IPS-NIHi11 (cell line): ENCODE measurements around the gene EPB41.
"Not testable (repeated sequence)": the region's sequence is repeated elsewhere in the genome, so short reads cannot be mapped to it uniquely, and the experiment has no call there.

ENCODE experiments used
- DNase-seq: peaks from one replicate; pipeline ENCODE4 v3.0.0; 2012; ENCODE audit warnings: mixed read lengths, low spot score

EPB41 gene

DNA sequence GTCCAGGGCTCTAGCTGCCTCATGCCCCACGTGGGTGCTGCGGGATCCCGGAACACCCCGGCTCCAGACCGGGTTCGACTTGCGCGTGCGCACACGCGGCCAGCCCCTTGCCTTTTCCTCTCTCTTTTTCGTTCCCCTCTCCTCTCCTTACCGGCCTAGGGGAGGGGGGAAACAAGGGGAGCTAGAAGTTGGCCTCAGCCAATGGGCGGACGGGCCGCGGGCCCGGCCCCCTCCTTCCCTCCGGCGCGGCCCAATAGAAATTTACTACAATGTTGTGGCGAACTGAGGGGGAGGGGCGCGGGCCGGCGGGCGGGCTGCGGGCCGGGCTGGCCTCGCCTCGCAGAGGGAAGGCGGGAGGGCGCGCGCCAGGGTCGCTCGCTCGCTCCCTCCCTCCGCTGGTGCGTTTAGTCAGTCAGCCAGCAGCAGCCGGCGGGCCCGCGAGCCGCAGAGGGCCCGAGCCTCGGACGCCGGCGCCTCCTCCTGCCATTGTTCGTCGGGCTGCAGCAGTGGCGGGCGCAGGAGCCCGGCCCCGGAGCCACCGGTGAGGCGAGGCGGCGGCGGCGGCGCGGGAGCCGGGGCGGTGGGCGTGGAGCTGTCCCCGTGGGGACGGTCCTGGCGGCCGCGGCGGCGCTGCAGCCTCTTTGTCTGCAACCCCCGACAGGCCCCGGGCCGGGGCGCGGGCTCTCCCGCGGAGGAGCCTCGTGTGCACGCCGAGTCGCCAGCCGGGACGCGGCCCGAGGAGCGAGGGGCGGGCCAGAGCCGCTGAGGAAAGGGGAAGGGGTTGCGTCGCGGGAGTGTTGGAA lies at the start of gene EPB41:
TSS of gene EPB41 (plus strand) at position 342 of the 803 bp plus-strand sequence. CDS start 72,869 bp downstream, outside the sequence.
- peak; percentile 100 for DNase-seq

GRCh38 chr1:28864695-28865094 lies 49.7 kb upstream of the EPB41 start:
- DNase-seq = no peak

DNA sequence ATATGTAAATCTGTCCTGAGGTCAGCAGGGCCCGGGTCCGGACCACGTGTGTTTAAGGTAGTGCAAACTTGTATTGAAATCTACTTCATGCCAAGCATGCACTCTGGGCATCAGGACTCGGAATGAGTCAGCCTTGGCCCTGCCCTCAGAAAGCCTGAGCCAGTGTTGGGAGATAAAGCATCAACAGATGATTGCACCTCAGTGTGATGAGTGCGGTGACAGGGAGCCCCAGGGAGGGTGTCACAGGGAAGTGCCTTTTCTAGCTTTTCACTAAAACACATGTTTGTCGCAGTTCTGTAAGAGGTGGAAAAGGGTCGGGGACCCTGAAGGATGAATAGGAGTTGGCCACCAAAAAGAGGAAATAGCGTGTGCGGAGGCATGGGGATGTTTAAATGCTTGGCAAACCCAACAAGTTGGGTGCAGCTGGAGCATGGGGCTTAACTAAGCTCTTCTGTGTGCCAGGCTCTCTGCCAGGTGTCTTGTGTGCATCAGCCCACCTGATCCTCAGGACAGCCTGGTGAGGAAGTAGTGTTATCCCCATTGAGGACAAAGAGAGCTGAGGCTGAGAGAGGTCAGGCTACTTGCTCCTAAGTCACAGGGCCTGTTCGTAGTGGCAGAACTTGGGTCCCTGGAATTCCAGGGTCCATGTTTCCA lies 48.2 kb upstream of the EPB41 start:
- DNase-seq = no peak

GRCh38 chr1:28867850-28868249 lies 46.5 kb upstream of the EPB41 start:
- no peak for DNase-seq

- no peak for DNase-seq
These were observed 44.4 kb upstream of the EPB41 start for GRCh38 chr1:28869952-28870351.

DNA sequence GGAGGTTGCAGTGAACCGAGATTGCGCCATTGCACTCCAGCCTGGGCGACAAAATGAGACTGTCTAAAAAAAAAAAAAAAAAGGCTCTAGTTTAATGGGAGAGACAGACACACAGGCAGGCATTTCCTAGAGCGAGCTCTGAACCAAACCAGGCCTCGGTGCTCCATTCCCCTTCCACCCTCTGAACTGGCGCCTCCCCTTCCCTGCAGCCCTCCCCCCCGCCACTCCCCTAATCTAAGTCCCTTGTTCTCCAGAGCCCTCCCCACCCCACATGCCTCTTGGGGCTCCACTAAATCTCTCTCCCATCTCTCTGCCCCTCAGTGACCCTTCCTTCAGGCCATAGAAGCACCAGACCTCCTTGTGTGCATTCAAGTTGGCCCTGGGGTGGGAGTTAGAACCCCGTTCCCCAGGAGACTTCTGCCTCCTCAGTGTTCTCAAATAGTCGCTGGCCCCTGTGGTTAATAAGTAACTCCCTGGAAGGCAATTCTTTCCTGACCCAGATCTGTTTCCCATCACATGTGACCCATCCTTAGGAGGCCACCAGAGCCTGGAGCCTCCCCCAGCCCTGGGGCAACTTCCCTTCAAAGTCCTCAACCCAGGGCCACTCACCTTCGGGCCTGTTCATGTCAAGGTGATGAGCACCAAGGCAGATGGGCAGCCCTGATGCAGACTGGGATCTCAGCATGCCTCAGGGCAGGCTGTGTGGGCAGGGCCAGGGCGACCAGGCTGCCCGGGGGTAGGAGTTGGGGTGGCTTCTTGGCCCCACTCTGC lies 42.6 kb upstream of the EPB41 start:
- no peak for DNase-seq

- DNase-seq = not testable (repeated sequence)
These were observed 39.2 kb upstream of the EPB41 start for GRCh38 chr1:28875134-28875533.

- DNase-seq = peak; percentile 83
These were observed 37.1 kb upstream of the EPB41 start for GRCh38 chr1:28877132-28877781.

DNA sequence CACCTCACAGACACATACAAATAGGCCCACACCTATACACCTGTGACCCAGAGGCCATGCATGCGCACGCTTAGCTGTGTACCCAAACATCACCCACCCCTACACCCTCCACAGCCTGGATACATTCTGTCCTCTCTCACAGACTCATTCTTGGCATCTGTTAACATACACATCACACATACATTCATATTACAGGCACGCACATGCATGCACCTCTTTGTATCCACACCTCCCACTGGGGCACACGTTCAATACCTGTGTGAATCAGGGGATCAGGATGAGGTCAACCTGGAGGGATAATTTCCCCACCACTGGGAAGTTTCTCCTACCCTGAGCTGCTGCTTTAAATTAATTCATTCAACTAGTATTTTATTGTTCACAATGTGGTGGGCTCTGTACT lies 35.6 kb upstream of the EPB41 start:
- no peak for DNase-seq

DNA sequence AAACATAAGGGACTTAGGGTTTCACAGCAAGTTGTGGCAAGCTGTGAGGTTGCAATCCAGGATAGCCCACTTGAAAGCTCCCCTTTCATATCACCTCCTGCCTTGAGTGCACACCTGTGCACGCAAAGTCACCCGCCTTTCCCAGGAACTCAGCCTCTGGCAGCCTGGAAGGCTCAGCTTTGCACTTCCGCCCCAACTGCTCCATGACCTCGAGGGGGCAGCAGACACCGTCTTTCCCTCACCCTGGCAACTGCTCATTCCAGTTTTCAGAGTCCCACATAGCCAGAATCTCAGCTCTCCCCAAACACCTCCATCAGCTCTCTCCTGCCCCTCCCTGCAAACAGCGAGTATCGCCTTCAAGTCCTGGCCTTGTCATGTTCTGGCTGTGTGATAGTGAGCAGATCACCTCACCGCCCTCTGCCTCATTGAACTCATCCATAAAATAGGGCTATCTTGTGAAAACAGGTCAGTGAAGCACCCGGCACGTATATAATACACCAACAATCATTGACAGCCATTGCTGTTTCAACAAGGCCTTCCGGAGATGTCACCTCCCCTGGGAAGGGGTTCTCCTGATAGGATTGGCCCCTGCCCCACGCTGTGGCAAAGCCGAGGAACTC lies 32.2 kb upstream of the EPB41 start:
- DNase-seq = peak; percentile 80

GRCh38 chr1:28883242-28883616 lies 31.1 kb upstream of the EPB41 start:
- no peak for DNase-seq

DNA sequence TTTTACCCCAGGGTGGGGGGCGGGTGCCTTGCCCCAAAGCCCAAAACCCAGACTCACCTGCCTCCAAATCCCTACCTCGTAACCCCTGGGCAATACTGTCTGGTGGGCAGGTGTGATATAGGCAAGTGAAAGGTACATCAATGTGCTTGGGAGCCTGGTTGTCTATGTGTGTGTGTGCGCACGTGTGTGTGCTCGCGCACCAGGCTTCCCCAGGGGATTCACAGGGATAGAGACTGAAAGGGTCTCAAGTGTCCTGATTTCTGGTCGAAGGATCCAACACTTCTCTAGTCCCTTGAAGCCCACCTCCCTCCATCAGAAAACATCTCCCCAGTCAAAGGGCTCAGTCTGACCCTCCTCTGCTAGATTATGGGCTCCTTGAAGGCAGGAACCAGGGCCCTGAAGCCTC lies 28.9 kb upstream of the EPB41 start:
- DNase-seq = no peak

GRCh38 chr1:28885977-28886730 lies 28.2 kb upstream of the EPB41 start:
- DNase-seq = no peak

- peak; percentile 98 for DNase-seq
These were observed 27.5 kb upstream of the EPB41 start for GRCh38 chr1:28886731-28887418.

- peak; percentile 38 for DNase-seq
These were observed 26.9 kb upstream of the EPB41 start for GRCh38 chr1:28887419-28887834.

DNA sequence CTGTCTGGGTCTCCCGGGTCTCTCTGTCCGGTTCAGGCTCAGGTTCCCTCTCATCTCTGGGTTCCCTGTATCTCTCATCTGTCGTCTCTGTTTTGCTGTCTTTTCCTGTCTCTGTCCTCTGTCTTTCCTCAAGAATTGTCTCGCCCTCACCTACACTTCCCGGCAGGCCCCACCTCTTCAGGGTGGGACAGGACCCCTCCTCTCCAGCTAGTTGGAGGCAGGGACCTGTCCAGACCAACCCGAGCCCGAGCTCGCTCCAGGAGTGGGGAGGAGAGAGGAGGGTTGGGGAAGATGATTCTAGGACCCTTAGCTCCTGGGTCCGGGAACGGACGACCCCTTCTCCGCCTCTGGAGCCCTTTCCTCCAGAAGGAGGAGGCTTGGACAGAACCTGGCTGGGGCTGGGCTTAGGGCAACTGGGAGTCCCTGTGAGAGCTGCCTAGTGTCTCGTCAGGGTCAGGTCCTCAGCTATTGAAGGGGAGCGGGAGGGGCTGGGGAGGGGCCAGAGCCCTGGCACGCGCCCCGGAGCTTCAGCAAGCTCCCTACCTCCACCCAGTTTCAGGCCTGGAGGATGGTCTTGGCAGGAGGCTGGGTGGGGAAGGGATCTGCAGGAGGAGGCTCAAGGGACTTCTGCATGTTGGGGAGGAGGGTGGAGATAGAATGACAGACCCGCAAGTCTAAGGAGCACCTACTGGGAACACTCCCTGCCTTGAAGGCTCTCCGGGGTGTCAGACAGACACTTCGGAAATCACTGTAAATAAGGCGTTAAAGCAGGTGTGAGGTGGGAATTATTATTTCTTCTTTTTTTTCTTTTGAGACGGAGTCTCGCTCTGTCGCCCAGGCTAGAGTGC lies 26.3 kb upstream of the EPB41 start:
- no peak for DNase-seq

GRCh38 chr1:28888915-28889314 lies 25.5 kb upstream of the EPB41 start:
- DNase-seq = no peak

DNA sequence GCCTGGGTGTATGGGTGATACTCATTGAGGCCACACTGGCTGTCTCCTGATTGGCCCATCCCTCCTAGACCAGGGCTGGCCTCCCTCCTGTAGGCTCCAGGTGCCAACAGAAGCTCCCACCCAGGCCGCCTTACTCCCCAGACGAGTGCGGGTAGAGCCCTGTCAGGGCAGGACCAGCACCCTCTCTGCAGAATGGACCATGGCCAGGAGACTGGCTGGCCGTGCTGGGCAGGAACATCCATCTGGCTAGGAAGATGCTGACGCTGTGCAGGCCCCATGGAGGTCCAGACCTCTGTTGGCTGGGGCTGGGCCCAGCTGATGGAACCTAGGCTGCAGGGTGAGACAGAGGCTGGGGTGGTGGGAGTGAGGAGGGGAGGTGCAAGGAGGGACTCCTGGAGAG lies 25.0 kb upstream of the EPB41 start:
- DNase-seq = no peak

DNA sequence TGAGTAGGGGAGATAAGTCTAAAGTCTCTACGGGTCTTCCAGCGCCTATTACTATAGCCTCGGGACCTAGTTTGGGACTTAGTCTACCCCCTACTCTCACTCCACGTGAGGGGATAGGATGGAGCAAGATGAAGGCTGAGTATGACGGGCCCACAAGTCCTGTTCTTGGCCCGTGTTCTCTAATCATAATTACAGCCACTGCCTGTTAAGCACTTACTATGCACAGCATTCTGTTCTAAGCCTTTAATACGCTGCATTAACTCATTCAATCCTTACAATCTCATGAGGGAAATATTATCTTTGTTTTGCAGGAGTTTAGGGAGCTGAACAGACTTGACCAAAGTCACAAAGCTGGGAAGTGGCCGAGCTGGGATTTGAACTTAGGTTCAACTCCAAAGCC lies 23.9 kb upstream of the EPB41 start:
- no peak for DNase-seq

DNA sequence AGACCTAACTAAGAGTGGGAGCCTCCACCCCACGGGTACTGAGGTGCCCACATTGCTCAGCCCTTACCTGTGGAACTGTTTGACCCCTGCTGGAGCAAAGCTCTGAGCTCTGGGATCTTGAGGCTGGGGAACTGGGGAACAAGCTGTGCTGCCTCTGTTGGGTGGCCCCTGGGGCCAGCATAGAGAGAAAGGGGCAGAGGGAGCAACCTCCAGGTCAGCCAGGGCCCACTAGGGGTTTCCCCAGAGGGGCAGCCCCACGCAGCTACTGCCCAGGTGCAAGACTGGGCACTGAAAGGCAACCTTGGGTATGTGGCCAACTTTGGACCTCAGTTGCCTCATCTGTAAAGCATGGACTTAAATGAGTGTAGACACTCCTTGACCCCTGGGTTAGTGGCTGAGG lies 23.5 kb upstream of the EPB41 start:
- DNase-seq = no peak
